NCI-H146 treated with DMSO at 0.1 percent for 48 hours (cell line): ENCODE measurements around the gene CCR3.

Source experiments
- DNase-seq: peaks from one replicate; lab custom pipeline; 2025; ENCODE audit not compliant: unreplicated experiment; lab: John Stamatoyannopoulos, UW

Gene CCR3

DNA sequence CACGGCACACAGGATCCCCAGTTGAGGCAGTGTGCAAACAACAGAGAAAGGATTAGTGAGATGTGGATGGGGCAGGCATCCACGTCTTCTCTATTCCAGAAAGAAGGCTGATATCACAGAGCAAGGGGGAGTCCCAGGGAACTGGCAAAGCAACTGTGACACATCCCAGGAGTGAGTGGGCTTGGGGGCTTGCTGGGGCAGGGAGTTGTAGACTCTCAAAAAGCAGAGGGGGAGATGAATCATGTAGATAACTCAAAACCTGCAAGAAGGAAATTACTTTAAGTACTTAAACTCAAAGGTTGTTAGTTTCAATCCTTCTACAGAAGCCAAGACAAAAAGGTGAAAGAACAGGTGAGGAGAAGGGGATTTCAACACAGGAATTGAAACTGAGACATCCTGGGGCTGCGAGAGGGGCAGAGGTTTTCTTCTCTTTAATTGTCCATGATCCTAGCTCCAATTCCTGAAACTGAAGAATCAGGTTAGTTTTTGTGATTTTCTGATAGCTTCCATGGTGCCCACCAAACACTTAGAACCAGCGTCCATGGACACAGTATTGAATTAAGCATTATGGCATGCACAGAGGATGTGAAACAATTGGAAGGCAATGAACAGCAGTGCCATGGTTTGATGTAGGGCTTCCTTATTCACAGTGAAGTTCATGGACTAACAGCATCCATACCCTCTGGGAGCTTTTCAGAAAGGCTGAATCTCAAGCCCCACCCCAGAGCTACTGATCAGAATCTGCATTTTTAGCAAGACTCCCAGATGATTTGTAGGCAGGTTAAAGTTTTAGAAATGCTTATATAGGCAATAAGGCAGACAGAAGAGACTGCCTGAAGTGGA, 52.0 kb downstream of the CCR3 start:
- DNase-seq, result no peak

DNA sequence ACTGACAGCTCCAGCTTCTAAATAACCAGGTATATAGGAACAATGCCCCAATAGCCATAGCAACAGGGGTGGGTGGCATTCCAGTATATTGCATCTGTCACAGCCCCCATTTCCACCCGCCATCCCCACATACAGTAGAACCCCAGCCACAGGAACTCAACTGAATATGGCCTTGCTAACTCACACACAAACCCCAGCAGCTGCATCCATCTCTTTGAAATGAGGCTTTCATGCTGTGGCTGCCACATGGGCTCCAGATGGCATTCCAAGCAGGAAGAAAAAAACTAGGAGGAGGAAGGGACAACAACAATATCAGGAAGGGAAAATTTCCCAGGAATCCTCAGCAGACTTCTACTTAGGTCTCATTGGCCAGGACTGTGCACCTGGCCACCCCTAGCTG, 54.6 kb downstream of the CCR3 start:
- DNase-seq, result no peak

DNA sequence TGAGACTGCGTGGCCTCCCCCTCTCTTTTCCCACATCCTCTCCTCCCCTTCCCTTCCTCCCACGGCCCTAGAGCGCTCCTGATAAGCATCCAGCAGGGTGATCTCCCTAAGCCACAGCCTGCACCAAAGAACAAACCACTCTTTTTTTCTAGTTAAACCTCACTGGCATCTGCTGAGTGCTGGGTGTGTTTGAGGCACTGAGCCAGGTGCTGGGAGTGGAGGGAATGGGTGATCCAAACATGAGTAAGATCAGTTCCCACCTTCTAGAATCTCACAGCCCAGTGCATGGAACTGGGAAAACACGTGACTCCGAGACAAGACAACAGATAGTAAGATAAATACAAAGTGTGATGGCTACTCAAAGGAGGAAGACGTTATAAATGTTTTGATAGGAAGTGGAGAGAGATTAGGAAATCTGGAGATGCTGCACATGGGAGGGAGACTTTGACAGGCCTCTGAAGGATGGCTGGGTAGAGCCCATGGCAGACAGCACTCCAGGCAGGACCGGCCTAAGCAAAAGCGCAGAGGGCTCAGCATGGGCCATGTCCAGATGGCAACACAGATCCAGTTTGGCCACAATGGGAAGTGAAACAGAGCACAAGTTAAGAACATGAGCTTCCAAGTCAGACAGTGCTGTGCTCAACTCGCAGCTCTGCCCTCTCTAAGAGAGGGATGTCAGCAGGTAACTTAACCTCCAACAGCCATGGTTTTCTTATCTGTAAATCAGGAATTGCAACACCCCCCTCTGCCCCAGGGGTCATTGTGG, 55.6 kb downstream of the CCR3 start:
- DNase-seq, result no peak

DNA sequence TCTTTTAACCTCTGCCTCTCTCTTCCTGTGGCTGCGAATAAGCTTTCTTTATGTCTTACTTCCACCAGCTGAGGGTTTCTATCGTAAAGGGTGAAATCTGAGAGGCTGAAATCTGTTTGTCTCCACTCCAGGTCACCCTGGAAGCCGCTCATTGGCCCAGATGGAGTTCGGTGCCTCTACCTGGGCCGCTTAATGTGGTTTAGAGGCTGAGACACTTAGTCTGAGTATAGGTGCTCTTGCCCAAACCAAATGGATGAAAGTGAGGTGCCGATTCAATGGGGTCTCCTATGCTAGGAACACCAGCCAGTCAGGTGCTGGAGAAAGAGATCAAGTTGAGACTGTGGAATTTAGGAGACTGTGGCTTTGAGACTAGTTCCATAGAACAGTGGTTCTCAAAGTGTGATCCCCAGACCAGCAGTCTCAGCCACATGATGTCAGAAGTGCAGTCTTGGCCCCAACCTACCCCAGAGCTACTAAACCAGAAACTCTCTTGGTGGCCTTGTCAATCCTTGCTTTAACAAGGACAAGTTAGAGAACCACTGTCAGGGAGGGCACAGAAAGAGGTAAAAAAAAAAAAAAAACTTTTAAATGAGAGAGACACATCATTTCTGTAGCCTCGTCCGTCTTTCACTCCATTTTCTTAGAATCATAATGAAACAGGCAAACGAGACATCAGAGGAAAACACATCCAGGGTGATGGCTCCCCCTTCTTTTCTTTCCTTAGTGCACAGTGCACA, 56.8 kb downstream of the CCR3 start:
- no peak for DNase-seq

DNA sequence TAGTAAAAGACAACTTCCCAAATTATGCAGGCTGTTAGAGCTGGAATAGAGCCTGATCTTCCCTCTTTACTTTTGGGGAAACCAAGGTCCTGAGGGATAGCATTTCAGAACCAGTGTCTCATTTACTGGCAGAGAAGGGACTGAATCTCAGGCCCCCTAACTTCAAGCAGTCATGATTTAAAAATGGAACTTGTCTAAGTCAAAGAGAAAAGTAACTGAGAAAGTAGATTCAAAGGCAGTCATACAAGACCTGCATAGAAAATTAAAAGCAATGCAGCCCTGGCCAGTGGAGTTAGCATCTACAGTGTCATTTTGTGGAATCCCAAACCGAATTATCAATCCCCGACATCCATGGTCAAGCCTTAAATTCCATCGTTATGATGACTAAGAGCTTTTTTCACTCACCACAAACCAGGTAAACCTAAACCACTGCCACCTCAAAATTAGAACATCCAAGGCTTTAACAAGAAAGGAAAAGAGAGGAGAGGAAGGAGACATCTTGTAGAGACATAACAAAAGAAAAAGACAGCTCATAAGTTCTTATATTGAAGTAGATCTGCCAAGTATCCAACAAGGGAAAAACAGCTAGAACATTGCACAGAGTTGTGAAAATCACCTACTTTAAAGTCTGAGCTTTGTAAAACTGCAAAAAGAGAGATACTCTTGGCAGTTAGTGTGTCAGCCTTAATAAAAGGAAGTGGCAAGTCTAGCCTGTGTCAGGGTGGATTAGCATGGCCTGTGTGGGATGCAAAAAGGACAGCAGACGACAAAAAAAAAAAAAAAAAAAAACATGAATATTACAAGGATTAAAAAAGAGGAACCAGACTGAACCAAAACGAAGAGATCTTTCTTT, 57.6 kb downstream of the CCR3 start:
- no peak for DNase-seq

DNA sequence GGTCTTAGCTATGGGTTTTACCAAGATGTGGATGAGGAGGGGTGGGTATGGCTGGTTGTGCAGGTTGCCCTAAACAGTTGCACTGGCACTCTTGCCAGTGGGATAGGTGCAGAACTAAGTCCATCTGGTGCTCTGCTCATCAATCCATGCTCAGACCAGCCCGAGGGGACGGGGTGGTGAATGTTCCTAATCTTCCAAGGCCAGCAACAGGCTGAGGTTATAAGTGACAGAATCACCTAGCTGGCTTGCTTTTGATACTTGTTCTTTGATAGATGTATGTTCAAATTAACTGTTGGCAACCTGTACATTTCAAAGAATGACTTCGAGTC, 58.2 kb downstream of the CCR3 start:
- no peak for DNase-seq

DNA sequence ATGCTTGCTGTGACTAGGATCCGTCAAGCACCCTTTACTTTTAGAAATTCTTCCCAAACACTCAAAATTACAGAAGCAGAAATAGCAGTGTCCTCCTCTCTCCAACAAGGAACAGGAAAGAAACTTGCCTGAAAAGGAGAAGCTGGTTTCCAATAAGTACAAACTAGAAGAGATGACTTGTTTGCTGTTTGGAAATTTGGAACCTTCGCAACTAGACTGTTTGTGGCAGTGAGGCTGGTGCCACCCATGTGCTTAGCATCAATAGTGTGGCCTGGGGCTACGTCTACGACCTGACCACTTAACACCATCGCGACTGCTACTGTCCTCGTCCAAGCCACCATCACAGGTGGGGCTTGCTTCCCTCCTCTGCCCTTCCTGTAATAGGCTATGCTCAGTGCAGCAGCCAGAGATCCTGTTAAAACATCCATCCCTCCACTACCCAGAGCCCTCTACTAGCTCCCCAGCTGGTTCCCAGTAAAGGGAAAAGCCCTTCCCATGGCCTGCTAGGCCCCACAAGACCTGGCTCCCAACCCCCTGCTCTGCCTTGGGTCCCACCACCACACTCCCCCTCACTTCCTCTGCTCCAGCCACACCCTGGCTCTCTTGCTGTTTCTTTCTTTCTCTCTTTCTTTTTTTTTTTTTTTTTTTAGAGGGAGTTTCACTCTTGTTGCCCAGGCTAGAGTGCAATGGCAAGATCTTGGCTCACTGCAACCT, 59.0 kb downstream of the CCR3 start:
- no peak for DNase-seq

DNA sequence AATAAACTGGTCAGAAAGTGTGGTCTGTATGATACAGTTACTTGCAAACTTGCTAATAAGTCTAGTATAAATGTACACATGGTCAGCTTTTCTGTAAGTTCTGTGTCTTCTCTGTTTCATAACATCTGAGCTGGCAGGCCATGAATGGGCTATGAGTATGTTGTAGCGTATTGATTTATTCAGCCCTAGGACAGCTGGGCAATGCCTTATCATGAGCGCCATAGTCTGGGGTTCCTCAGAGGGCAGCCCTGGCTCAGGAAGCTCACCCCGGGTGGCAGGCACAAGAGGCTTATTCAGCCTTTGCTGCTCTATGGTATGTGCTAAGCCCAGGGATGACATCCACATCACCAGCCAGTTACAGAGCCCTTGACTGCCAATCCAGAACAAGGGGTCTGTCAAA, 61.0 kb downstream of the CCR3 start:
- no peak for DNase-seq

DNA sequence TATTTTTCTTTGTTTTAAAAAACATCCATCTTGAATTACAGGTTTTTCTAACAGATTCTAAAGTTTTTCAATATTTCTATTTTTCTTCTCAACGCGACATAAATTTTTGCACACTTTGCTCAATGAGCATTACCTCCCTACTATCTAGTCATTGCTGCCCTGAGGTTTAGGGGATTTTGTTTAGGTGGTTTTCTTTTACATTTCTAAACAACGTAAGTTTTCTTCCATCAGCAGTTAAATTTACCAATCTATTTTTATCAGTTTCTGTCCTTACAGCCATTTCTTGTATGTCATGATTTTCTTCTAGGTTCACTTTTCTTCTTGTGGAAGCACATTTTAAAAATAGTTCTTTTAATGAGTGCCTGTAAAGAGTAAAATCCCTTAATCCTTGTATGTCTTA, 62.5 kb downstream of the CCR3 start:
- no peak for DNase-seq

DNA sequence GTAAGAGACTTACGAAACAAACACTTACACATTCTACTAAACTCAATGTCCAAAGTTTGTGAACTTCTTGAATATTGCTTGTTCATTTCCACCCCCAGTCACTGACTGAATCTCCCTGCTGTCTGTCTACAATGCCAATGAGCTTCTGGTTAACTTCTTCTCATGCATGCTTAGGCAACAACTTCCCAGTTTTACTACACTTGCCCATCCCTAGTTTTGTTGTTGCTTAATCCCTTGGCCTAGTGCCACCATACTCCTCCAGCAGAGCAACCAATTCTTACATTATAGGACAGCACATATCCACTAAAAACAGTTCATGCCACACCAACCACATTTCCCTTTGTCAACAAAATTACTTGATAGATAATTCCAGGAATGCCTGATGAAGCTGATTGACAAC, 70.7 kb downstream of the CCR3 start:
- DNase-seq, result no peak

DNA sequence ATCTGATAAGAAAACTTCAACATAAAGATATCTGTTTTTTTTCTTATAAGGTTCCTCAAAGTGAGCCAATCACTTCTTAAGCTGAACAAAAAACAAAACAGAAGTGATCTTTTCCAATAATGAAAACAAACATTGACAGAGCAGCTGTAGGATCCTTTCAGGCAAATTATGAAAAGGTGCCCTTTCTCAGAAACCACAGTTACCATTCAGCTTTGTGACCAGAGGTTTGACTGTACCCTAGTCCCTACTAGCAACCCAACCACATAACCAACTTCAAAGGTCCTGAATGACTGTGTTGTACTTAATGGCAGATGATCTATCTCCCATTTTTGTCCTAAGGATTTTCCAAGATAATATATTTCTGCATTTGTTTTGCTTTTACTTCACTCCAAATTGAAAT, 72.3 kb downstream of the CCR3 start:
- no peak for DNase-seq

DNA sequence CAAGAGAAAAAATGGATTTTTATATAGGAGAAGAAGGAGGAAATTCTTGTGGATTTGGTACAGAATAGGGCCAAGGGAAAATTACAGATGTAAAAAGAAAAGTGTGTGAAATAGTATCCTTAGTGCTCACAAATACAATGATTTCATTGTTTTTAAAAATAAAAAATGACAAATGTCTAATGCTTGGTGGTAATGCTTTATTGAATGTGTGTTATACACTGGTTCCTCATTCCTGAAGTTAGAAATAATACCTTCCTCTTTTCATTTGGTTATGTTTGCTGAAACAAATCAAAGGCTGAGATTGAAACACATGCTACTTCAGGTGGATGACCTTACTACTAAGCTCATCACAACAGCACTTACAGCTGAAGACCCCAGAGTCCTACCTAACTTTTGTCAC, 73.9 kb downstream of the CCR3 start:
- no peak for DNase-seq
